HG03571 (cell line): ENCODE results near the gene SPATA22.
"Not testable (repeated sequence)": the region's sequence is repeated elsewhere in the genome, so short reads cannot be mapped to it uniquely, and the experiment has no call there.

Source experiments
- ATAC-seq: cut with Tn5 transposase; IDR thresholded peaks from one replicate; pipeline ENCODE4 v1.9.1; 2021; ENCODE audit not compliant: unreplicated experiment

The SPATA22 gene

GRCh38 chr17:3474212-3474611, 2.6 kb upstream of the SPATA22 start:
- ATAC-seq: no peak

- no peak for ATAC-seq
These were observed 518 bp upstream of the SPATA22 start for GRCh38 chr17:3472137-3472536.

GRCh38 chr17:3469529-3469928, 2.1 kb downstream of the SPATA22 start:
- no peak for ATAC-seq

GRCh38 chr17:3466355-3466754, 5.3 kb downstream of the SPATA22 start:
- ATAC-seq: not testable (repeated sequence)

GRCh38 chr17:3448059-3448665, 23.5 kb downstream of the SPATA22 start:
- no peak for ATAC-seq

- ATAC-seq: no peak
These were observed 24.0 kb downstream of the SPATA22 start for GRCh38 chr17:3447625-3448024.

GRCh38 chr17:3440451-3440850, 31.2 kb downstream of the SPATA22 start:
- no peak for ATAC-seq

- no peak for ATAC-seq
These were observed 33.3 kb downstream of the SPATA22 start for GRCh38 chr17:3438368-3438767.

- no peak for ATAC-seq
These were observed 37.9 kb downstream of the SPATA22 start, which contains the start of gene OR1E2 for GRCh38 chr17:3433741-3434140. Gene OR1E2, minus strand, starts transcription at chr17:3433841. Its CDS starts 0 bp downstream, at chr17:3433841.

GRCh38 chr17:3433215-3433614, 38.4 kb downstream of the SPATA22 start:
- ATAC-seq: not testable (repeated sequence)

GRCh38 chr17:3418222-3418621, 53.4 kb downstream of the SPATA22 start:
- no peak for ATAC-seq

GRCh38 chr17:3415610-3416009, 56.0 kb downstream of the SPATA22 start:
- no peak for ATAC-seq

GRCh38 chr17:3412216-3412615, 59.4 kb downstream of the SPATA22 start:
- not testable (repeated sequence) for ATAC-seq

GRCh38 chr17:3411070-3411469, 60.5 kb downstream of the SPATA22 start, which contains the start of gene OR3A3:
Gene OR3A3, plus strand, starts transcription at chr17:3411370.
- no peak for ATAC-seq

GRCh38 chr17:3403856-3404255, 67.8 kb downstream of the SPATA22 start:
- not testable (repeated sequence) for ATAC-seq

- no peak for ATAC-seq
These were observed 69.8 kb downstream of the SPATA22 start for GRCh38 chr17:3401786-3402185.

GRCh38 chr17:3400055-3400454, 71.6 kb downstream of the SPATA22 start:
- no peak for ATAC-seq

- ATAC-seq: no peak
These were observed 73.3 kb downstream of the SPATA22 start, which contains the start of gene OR1E1 for GRCh38 chr17:3398310-3398709. Gene OR1E1, minus strand, starts transcription at chr17:3398410. Its CDS starts 0 bp downstream, at chr17:3398410.

- ATAC-seq: not testable (repeated sequence)
These were observed 73.8 kb downstream of the SPATA22 start for GRCh38 chr17:3397801-3398200.
